Suppressor macrophage treated with lipopolysaccharide for 4 hours (primary cell): ENCODE results near the gene AQP5.
A peak's percentile ranks its signal among the peaks of the same experiment; 100 is the strongest.

ENCODE experiments used
- DNase-seq: peaks from one replicate; pipeline ENCODE4 v3.0.0-alpha.2; 2020

The AQP5 gene

DNA sequence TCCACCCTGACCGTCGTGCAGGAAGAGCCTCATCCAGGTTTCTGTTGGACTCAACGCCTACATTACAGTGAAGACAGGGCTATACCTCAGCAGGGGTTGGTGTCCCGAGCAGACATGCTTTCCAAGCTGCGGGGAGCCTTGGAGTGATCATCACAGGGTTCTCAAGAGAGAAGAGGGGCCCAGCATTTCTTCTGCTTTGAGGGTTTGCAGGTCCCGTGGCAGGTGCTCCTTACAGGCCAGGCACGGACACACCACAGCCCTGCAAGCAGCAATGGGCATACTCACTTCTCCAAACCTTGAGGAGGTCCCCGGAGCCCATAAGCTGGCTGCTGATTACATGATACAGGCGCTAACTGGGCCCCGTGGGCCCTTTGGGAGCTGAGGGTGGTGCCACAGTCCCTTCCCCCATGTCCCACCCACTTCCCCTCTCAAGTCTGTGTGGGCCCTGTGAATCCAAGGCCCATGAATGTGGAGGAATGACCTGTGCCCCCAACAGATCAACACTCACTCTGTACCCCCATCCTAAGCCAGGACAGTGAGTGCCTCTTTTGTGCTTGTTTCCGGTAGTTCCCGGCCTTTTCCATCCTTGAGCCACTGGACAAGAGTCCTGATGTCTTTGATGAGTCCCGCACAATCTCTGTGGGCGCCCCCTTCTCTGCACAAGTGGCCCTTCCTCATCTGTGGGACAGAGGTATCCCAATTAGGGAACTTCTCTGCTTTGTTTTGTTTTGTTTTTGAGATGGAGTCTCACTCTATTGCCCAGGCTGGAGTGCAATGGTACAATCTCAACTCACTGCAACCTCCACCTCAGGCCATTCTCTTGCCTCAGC, 10.0 kb upstream of the AQP5 start:
- DNase-seq = no peak

DNA sequence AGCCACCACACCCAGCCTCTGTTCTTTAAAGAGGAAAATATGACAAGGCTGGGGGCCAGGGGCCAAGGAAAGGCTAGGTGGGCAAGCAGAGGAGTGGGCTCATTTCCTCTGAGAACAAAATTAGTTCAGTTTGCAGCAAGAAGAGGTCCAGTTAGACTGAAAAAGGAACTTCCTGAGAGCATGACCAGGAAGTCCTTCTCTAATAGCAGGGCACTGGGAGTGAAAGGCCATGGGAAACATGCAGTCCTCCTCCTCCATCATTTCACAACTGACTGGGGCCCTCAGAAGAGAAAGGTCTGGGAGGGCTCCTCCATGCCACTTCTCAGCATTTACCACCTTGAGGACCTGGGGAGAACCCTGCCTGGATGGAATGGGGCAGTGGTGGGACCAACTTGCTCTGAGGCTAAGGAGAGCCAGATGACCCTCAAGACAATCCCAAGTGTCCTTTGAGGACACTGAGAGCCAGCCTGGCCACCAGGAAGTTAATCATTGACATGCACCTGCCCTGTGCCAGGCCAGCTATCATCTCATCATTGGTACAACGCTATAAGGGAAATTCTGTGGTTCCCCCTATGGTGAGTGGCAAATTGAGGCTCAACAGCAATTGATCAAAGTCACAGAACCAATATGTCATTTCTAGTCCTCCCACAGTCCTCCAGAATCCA, 9.1 kb upstream of the AQP5 start:
- peak; percentile 58 for DNase-seq

DNA sequence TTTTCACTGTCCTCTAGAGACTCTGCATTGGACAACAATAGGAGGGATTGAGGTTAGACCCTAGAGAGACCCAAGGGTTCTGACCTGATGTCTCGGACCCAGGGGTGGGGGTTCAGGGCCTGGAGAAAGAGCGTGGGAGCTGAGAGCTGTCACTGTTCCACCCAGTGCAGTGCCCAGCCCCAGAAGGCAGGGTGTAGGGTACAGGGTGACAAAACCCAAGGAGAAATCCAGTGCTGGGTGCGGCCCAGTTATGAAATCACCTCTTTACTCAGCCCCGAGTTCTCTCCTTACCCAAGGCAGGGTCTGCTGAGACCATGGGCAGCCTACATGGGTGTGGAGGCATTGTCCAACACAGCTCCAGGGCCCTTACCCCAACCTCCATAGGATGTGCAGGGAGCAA, 8.5 kb upstream of the AQP5 start:
- no peak for DNase-seq

DNA sequence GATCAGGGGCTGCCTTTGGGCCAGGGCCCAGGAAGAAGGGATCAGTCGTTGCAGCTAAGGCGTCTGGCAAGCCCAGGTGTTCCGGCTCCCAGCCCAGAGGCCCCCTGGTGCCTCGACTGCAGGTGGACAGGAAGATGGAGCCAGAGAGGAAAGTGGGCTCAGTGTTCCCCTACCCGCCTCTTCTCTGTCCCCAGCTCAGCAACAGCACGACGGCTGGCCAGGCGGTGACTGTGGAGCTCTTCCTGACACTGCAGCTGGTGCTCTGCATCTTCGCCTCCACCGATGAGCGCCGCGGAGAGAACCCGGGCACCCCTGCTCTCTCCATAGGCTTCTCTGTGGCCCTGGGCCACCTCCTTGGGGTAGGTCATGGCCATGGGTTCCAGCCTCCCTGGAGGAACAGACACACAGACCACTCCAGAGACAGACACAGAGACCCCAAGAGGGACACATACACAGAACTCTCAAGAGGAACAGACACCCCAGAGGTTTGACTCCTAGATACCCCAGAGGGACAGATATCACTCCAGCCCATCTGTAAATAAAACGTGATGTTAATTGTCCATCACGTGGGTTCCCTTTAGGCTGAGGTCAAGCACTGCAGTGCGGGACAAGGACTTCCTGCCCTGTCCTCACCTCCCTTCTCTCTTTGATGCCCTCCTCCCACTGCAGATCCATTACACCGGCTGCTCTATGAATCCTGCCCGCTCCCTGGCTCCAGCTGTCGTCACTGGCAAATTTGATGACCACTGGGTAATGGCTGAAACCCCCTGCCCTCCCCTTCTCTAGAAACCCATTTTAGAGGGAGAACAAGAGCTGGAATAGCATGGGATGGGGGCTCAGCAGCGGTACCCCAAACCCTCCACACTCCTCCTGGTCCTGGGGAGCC, 7.5 kb upstream of the AQP5 start:
- no peak for DNase-seq

DNA sequence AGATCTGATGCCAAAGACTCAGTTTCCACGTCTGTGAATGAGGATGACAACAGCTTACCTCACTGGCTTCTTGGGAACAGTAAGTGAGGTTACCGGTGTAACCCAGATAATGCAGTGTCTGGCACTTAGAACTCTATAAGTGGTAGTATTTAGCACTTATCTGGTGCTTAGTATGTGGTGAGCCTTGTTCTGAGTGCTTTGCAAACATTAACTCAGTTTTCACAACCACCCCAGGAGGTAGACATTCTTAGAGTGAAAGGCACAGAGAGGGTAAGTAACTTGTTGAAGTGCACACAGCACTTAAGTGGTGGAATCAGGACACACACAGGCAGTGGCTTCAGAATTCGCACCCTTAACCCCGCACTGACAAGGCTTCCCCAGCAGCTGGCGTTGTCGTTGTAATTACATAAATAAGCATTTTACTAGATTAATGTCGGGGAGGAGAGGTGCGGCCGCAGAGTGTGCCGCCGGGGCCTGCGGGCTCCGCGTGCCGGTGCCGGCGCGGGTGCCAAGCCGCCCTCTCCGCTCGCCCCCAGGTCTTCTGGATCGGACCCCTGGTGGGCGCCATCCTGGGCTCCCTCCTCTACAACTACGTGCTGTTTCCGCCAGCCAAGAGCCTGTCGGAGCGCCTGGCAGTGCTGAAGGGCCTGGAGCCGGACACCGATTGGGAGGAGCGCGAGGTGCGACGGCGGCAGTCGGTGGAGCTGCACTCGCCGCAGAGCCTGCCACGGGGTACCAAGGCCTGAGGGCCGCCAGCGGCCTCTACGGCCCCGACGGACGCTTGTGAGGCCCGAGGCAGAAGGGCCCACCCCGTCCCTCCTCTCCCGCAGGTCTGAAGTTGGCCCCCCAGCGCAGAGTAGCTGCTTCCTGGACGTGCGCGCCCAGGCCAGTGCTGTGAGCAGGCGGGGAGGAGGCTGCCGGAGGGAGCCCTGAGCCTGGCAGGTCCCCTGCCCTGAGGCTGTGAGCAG, 6.5 kb upstream of the AQP5 start:
- DNase-seq = no peak

DNA sequence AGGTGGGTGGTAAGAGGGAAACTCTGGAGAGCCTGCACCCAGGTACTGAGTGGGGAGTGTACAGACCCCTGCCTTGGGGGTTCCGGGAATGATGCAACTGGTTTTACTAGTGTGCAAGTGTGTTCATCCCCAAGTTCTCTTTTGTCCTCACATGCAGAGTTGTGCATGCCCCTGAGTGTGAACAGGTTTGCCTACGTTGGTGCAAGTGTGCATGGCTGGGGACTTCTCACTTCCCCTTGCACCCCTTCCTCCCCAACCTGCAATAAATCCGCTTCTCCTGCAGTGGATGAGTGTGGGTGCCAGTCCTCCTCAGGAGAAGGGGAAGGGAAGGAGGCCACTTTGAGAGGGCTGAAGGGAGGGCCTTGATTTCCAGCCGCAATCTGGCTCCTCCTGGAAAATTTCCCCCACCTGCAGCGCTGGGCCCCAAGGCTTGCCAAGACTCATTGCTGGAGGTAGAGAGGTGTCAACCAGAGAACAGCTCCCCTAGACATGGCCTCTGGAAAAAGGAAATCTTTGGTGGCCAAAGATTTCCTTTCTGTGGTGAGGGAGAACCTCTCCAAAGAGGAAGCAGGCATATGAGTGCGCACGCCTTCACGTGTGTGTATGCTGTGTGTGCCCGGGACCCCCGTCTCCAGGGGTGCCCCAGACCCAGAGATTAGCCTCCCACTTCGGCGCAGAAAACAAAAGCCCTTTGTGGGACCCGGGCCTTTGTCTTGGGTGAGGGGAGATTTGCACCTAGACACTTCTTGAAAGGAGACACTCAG, 5.6 kb upstream of the AQP5 start:
- DNase-seq = no peak

DNA sequence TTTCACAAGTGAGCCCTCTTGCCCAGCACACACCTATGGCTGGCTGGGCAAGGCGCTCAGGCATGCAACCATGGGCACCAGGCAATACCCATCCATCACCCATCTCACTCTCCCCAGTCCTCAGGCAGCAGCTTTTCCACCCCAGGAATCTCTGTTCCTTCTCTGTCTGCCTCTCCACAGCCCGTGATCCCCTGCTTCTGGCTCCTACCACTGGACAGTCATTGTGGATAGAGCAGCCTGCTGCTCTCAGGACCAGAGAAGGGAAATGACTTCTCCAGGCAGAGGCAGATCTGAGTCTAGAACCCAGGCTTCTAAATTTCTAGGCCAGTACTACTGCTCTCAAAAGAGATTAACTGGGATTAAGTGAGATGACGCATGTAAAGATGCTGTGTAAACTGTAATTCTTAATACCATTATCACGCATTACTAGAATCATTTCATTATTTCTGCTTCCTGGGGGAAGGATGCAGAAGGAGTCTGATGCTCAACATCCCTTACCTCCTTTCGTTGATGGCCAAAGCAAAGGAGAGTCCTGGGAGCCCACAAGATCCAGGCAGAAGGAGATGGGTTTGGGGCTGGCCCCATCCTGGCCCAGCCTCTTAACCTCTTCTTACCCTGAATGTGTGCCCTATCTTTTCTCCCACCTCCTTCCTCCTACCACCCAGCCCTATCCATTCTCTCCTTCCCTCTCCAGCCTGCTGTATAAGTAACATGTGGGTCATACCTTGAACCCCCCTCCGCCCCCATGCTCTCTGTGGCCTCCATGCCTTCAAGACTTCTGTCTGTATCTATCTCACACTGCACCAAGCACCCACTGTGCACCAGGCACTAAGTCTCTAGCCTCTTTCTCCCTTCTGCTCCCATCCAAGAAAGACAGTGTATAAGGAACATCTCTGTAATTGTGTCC, 4.8 kb upstream of the AQP5 start:
- DNase-seq = no peak

DNA sequence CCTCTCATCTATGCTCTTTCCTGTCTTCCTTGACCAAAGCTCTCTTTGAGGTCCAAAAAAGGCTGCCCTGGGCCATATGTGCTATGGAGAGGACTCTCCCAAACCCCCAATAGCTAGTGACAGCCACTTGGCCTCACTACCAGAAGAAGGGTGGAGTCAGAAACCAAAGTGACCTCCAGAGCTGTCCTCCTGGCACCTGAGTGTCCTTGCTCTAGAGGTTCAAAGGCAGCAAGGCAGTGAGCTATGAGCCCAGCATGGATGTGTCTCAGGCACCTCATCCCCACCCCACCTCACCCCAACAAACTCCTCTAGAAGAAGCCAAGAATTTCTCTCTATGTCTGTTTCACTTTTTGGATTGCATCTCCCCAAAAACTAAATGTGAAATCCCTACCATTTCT, 4.1 kb upstream of the AQP5 start:
- DNase-seq = no peak

DNA sequence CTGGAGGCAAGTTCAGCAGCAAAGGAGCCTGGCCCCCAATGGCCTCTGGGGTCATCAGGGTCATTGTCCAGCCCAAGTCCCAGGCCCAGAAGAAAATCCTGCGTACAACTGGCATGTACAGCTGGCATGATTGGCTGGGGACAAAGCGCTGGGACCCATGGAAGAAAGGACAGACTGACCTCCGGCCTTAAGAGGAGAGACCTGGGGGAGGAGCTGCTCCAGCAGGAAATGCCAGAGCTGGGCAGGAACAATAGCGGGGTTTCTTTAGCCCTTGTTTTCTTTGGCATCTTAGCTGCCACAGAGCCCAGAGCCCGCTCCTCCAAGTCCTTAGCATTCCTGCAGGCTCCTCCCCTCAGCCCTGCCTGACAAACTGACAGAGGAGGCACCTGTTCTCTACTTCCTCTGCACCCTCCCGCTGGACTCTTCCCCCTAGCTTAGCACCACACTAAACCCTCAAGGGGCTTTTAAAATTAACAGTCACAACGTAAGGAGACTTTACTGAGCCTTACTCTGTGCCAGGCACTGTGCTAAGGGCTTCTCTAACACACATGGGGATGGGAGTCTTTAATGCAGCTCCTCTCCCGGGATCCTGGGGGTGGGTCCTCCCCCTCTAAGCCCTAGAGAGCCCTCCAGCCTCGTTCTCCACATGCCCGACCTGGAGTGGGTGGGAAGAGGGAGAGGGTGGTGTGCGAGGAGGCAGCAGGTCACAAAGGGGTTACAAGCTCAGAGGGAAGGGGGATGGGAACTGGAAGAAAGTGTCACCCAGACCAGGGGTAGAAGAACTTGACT, 1.8 kb upstream of the AQP5 start:
- no peak for DNase-seq

DNA sequence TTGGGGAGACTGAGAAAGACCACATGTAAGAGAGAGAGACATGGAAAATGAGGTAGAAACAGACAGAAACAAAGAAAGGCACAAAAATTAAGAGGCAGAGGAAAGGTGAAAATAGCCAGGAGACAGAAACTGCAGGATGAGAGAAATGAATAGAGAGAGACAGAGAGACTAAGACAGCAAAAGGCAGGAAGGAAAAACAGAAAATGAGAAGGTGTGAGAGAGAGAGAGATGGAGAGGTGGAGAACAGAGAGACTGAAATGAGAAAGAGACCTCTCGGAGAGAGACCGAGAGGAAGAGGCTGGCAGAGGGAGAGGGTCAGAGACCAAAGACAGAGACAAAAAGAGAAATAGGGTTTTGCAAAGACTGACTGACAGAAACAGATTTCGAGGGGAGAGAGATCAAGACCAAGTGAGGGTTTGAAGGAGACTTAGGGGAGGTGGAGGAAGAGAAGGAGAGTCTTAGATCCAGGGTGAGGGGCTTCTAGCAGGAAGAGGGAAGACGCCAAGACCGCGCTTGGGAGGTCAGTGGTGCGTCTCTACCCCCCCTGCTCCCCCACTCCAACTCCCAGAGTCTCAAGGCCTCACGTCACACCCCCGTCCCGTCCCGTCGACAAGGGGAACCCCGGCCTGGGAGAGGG, 1.1 kb upstream of the AQP5 start:
- no peak for DNase-seq

DNA sequence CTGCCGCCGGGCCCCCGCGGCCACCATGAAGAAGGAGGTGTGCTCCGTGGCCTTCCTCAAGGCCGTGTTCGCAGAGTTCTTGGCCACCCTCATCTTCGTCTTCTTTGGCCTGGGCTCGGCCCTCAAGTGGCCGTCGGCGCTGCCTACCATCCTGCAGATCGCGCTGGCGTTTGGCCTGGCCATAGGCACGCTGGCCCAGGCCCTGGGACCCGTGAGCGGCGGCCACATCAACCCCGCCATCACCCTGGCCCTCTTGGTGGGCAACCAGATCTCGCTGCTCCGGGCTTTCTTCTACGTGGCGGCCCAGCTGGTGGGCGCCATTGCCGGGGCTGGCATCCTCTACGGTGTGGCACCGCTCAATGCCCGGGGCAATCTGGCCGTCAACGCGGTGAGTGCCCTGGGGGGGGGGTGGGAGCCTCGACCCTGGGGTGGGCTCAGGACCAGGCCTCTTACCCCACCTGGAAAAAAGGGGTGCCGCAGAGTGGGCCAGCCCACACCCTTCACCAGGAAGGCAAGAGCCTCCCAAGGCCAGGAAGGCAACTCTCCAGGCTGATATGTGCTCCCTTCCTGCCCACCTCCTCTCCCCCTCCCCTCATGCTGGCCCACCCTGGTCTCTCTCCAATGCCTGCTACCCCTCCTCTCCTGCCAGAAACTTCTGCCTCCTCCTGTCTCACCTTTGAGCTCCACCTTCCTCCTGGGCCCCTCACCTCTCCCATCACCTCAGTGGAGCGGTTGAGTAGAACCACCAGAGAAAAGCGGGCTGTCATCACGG, 507 bp downstream of the AQP5 start:
- no peak for DNase-seq

DNA sequence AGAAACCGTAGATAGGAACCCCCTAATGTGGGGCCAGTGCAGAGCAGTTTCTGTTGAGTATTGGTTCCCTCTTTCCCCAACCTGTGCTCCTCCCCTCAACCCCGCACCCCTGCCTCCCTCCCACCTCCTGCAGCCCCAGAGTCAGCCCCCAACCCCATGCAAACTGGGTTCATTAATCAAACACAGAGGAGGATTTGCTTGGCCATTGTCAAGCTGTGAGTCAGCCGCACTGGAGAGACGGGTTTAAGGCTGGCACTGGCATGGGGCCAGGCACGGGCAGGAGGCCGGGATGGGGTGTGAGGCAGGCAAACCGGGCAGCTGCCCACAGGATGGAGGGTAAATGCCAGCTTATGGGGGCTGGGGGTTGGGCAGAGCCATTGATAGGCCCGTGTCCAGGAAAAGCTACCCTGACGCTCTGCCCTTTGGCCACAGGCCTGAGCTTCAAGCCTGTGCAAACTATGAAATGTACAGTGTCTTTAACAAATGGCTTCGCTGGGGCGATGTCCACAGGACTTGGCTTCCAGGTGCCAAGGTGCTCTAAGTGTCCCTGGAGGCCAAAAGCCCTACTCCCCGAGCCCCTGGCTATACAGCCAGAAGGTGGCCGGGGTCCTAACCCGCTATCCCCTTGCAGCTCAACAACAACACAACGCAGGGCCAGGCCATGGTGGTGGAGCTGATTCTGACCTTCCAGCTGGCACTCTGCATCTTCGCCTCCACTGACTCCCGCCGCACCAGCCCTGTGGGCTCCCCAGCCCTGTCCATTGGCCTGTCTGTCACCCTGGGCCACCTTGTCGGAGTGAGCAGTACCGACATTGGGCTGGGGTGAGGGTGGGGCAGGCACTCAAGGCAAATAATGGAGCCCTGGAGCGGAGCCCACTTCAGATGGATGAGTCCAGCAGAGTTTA, 1.4 kb downstream of the AQP5 start:
- no peak for DNase-seq

DNA sequence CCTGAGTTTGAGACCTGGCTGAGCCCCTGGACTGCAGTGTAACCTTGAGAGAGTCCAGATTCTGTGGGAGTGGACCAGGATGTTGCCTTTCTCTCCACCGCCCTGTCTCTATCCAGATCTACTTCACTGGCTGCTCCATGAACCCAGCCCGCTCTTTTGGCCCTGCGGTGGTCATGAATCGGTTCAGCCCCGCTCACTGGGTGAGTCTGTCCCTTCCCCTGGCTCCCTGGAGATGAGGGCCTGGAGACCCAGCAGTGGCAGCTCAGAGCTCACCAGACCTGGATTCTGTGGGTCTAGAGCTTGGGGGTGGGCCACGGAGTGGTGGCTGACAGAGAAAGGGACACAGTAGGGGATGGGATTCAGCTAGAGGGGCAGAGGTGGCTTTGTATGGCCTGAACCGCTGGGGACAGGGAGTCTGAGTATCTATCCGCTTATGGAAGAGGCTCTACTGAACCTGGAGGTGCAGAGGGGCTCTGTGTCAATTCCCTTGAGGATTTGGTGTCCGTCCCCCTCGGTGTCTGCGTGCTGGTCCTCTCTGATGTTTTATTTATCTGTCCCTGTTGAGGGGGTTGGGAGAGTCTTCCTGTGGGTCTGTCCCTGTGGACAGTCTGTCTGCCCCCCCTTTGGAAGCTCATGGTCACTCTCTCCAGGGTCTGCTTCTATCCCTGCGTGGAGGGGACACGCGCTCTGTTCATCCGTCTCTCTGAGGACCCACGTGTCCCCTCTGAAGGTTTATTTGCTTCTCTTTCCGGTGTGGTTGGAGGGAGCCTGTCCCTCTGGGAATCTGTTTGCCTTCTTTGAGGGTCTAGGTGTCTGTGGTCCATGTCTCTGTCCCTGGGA, 2.5 kb downstream of the AQP5 start:
- DNase-seq = no peak

DNA sequence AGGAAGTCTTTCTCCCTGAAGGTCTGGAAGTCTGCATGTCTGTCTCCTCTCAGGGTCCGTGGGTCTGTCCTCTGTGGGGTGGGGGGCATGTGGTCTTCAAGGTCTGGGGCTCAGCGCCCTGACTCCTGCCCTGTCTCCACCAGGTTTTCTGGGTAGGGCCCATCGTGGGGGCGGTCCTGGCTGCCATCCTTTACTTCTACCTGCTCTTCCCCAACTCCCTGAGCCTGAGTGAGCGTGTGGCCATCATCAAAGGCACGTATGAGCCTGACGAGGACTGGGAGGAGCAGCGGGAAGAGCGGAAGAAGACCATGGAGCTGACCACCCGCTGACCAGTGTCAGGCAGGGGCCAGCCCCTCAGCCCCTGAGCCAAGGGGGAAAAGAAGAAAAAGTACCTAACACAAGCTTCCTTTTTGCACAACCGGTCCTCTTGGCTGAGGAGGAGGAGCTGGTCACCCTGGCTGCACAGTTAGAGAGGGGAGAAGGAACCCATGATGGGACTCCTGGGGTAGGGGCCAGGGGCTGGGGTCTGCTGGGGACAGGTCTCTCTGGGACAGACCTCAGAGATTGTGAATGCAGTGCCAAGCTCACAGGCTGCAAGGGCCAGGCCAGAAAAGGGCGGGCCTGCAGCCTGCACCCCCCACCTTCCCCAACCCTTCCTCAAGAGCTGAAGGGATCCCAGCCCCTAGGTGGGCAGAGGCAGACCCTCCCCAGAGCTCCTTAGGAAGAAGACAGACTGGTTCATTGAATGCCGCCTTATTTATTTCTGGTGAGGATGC, 3.4 kb downstream of the AQP5 start:
- no peak for DNase-seq

DNA sequence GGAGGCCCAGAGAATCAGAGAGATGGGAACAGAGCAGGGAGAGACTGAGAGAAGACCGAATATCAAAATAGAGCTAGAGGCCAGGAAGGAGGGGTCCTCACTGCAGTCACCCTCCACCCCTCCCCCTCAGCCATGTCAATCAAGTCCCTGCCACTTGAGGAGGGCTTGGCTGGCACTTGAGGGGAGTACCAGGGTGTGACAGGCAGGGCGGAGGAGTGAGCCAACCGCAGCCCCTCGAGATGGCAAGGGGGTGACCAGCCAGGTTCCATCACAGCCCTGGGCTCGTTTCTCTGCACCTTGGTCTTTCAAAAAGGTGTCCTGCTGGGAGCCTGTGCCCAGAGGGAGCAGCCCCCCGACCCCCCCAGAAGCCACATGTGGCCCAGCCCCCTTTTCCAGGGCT, 4.2 kb downstream of the AQP5 start:
- DNase-seq = no peak
